GM18502 (cell line): ENCODE measurements around the gene MIEN1.
A peak's percentile ranks its signal among the peaks of the same experiment; 100 is the strongest.
"Not testable (repeated sequence)": the region's sequence is repeated elsewhere in the genome, so short reads cannot be mapped to it uniquely, and the experiment has no call there.

Source experiments
- ATAC-seq: cut with Tn5 transposase; IDR thresholded peaks from one replicate; pipeline ENCODE4 v1.9.1; 2021; ENCODE audit warnings: mild to moderate bottlenecking; ENCODE audit not compliant: unreplicated experiment, poor library complexity

The MIEN1 gene

GRCh38 chr17:39730095-39730921 is at the start of gene MIEN1:
TSS of gene MIEN1 (minus strand) at chr17:39730532. CDS start at chr17:39730495, 37 bp downstream.
- ATAC-seq: peak; percentile 86

- ATAC-seq: peak; percentile 50
These were observed 47.4 kb upstream of the MIEN1 start for GRCh38 chr17:39777534-39778365.

GRCh38 chr17:39776252-39776651 is 45.9 kb upstream of the MIEN1 start:
- no peak for ATAC-seq

GRCh38 chr17:39775031-39775430 is 44.7 kb upstream of the MIEN1 start:
- no peak for ATAC-seq

- no peak for ATAC-seq
These were observed 43.7 kb upstream of the MIEN1 start for GRCh38 chr17:39774047-39774446.

GRCh38 chr17:39772987-39773934 is 42.9 kb upstream of the MIEN1 start:
- ATAC-seq: no peak

- no peak for ATAC-seq
These were observed 42.1 kb upstream of the MIEN1 start for GRCh38 chr17:39772415-39772814.

GRCh38 chr17:39769974-39770587 is 39.7 kb upstream of the MIEN1 start:
- peak; percentile 67 for ATAC-seq

GRCh38 chr17:39767147-39767546 is 36.8 kb upstream of the MIEN1 start:
- no peak for ATAC-seq

- no peak for ATAC-seq
These were observed 35.4 kb upstream of the MIEN1 start for GRCh38 chr17:39765766-39766165.

- ATAC-seq: no peak
These were observed 34.8 kb upstream of the MIEN1 start for GRCh38 chr17:39765175-39765574.

GRCh38 chr17:39764171-39764570 is 33.8 kb upstream of the MIEN1 start:
- not testable (repeated sequence) for ATAC-seq

- no peak for ATAC-seq
These were observed 32.9 kb upstream of the MIEN1 start for GRCh38 chr17:39763051-39763820.

- ATAC-seq: no peak
These were observed 31.6 kb upstream of the MIEN1 start for GRCh38 chr17:39761861-39762496.

GRCh38 chr17:39759204-39759603 is 28.9 kb upstream of the MIEN1 start:
- no peak for ATAC-seq

- ATAC-seq: no peak
These were observed 27.9 kb upstream of the MIEN1 start for GRCh38 chr17:39757931-39758873.

GRCh38 chr17:39757176-39757662 is 26.9 kb upstream of the MIEN1 start:
- ATAC-seq: no peak
